Right cardiac atrium (tissue), 5 donors: Measurements from ENCODE around the gene KRTAP9-7. TPM values are rescaled to one million over a fixed set of nuclear protein-coding genes. Genes with fewer than 3 reads are reported as not detected.
"Not testable (repeated sequence)": the region's sequence is repeated elsewhere in the genome, so short reads cannot be mapped to it uniquely, and the experiment has no call there.

ENCODE experiments used
- ATAC-seq, 2 donors: fragments of 200-7000 bp; cut with Tn5 transposase; one replicate each; pipeline versions ENCODE4 v1.8.0 to v1.9.1; 2020; ENCODE audit warnings: moderate library complexity in 2 of 2, mild to moderate bottlenecking in 1 of 2
- DNase-seq, 3 donors: peaks; one replicate each; pipeline ENCODE4 v3.0.0-alpha.2; 2020
- H3K27ac ChIP-seq: one replicate; pipeline ENCODE4 v1.5.1; 2013; ENCODE audit warnings: mild to moderate bottlenecking, low read length, control low read depth, moderate library complexity
- H3K27me3 ChIP-seq: one replicate; pipeline ENCODE4 v1.6.1; 2013; ENCODE audit not compliant: control insufficient read depth, insufficient read depth
- H3K4me1 ChIP-seq: one replicate; pipeline ENCODE4 v1.6.1; 2013; ENCODE audit warnings: low read length; ENCODE audit not compliant: control insufficient read depth, insufficient read depth
- H3K4me3 ChIP-seq: one replicate; pipeline ENCODE4 v1.5.1; 2013; ENCODE audit warnings: low read length, control low read depth
- H3K9me3 ChIP-seq: one replicate; pipeline ENCODE4 v1.6.1; 2013; ENCODE audit warnings: low read length; ENCODE audit not compliant: control insufficient read depth
- WGBS: extraction: QIAGEN DNeasy Blood & Tissue Kit; methylation state at CpG from one replicate; pipeline ENCODE4 v1.1.7; 2013; 5-methylcytosine and 5-hydroxymethylcytosine counted together
- intact Hi-C, 4 donors: fragments of 100-400 bp; cut with DNase I; formaldehyde crosslinking; loops; one replicate each; pipeline versions ENCODE4 v1.11.0 to v1.14.0; 2022 to 2023
- long read RNA-seq, 4 donors: library from polyadenylated mRNA; unstranded; transcript quantifications; one replicate each; pipeline ENCODE4 v2.0.0, GENCODE V29; 2020 to 2021
- polyA plus RNA-seq: library from polyadenylated mRNA; stranded (reverse); fragments of 200-250 nt; gene quantifications from one replicate; pipeline ENCODE4 v1.2.3, GENCODE V29; 2013
- total RNA-seq, 4 donors: library from RNA; stranded (reverse); fragmentation: NEBNext Ultra II Directional; extraction: Animal tissue kit (Norgen Biotek cat#: 25700); gene quantifications; one replicate each; pipeline ENCODE4 v1.2.1, GENCODE V29; 2021
- donor health status: healthy with polysubstance abuse.
- donor health status: DM: no; HTN: yes; CAD: no.
- donor health status: DM: no; HTN: no; CAD: no.
- donor health status: DM: no; HTN: yes; CAD: no; lungs with severe emphysema.
- donor health status: DM: yes; HTN: yes; CAD: no.

KRTAP9-7 gene, protein sequence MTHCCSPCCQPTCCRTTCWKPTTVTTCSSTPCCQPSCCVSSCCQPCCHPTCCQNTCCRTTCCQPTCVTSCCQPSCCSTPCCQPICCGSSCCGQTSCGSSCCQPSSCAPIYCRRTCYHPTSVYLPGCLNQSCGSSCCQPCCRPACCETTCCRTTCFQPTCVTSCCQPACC
- total RNA-seq (not detected), polyA plus RNA-seq (not detected)
- long read RNA-seq, donor 1 = 0 reads
- long read RNA-seq, donor 2 = 0 reads
- long read RNA-seq, donor 3 = 0 reads
- long read RNA-seq, donor 4 = 0 reads

DNA sequence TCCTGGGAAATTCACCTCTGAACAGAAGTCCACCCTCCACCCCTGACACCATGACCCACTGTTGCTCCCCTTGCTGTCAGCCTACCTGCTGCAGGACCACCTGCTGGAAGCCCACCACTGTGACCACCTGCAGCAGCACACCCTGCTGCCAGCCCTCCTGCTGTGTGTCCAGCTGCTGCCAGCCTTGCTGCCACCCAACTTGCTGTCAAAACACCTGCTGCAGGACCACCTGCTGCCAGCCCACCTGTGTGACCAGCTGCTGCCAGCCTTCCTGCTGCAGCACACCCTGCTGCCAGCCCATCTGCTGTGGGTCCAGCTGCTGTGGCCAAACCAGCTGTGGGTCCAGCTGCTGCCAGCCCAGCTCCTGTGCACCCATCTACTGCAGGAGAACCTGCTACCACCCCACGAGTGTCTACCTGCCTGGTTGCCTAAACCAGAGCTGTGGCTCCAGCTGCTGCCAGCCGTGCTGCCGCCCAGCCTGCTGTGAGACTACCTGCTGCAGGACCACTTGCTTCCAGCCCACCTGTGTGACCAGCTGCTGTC, at the start of gene KRTAP9-7:
Gene KRTAP9-7 (plus strand): TSS at position 51 of the 543 bp plus-strand sequence. CDS start 0 bp downstream, at position 51.
- ATAC-seq, H3K27me3 ChIP-seq, intact Hi-C loops, H3K9me3 ChIP-seq, H3K4me1 ChIP-seq, H3K27ac ChIP-seq, DNase-seq, H3K4me3 ChIP-seq: not testable (repeated sequence)
- 86% methylated on average over 3 of the region's 3 CpGs for WGBS

DNA sequence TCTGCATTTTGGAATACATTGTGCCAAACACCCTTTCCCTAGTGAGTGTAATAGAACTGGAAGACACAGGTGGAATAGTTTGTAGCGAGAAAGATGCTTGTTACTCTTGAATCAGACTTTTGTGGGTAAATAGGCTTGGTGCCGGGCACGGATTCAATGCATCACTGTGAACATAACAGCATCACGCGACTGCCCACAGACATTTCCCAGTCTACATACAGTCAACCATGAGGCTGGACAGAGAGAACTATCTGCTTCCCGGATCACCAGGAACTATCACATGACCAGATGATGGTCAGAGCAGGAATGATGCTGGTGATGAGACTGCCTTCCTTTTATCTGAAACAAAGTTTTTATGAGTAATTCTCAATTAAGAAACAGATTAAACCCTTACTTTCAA, 49.4 kb upstream of the KRTAP9-7 start:
- ATAC-seq (no peak), DNase-seq (no peak)
- intact Hi-C loops = no loop called here
- no peaks in the 10 kb centered on the region for H3K4me1 ChIP-seq
- H3K27me3 ChIP-seq = no peaks in the 10 kb centered on the region
- no peak overlapping the region for H3K4me3 ChIP-seq
- no peak overlapping the region for H3K27ac ChIP-seq
- H3K9me3 ChIP-seq = no peaks in the 10 kb centered on the region
- WGBS = 91% methylated on average over 6 of the region's 6 CpGs

DNA sequence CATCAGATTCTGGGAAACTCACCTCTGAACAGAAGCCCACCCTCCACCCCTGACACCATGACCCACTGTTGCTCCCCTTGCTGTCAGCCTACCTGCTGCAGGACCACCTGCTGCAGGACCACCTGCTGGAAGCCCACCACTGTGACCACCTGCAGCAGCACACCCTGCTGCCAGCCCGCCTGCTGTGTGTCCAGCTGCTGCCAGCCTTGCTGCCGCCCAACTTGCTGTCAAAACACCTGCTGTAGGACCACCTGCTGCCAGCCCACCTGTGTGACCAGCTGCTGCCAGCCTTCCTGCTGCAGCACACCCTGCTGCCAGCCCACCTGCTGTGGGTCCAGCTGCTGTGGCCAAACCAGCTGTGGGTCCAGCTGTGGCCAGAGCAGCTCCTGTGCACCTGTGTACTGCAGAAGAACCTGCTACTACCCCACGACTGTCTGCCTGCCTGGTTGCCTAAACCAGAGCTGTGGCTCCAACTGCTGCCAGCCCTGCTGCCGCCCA, 48.9 kb upstream of the KRTAP9-7 start, which contains the start of gene KRTAP9-2:
Gene KRTAP9-2 (plus strand): TSS at position 51 of the 498 bp plus-strand sequence. CDS start 7 bp downstream, at position 58.
- intact Hi-C loops, H3K9me3 ChIP-seq, H3K4me1 ChIP-seq, DNase-seq, ATAC-seq, H3K27me3 ChIP-seq, H3K27ac ChIP-seq, H3K4me3 ChIP-seq: not testable (repeated sequence)
- WGBS = 49% methylated on average over 3 of the region's 4 CpGs

DNA sequence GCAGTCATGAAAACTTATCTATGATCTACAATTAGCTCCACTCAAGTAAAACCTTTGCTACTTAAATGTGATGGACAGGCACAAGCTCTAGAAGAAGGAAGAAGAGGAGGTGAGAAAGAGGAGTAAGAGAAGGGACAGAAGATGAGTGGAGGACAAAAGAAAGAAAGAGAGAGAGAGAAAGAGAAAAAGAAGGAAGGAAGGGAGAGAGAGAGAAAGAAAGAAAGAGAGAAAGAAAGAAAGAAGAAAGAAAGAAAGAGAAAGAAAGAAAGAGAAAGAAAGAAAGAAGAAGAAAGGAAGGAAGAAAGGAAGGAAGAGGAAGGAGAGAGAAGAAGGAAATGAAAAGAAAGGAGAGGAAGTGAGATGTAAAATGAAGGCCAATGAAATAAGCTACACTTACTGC, 45.4 kb upstream of the KRTAP9-7 start:
- Histone ChIP-seq H3K27ac (no peak overlapping the region), H3K4me3 (no peak overlapping the region), H3K9me3 (no peaks in the 10 kb centered on the region), H3K27me3 (no peaks in the 10 kb centered on the region), H3K4me1 (no peaks in the 10 kb centered on the region)
- intact Hi-C loops = no loop called here
- ATAC-seq = no peak
- DNase-seq = no peak

DNA sequence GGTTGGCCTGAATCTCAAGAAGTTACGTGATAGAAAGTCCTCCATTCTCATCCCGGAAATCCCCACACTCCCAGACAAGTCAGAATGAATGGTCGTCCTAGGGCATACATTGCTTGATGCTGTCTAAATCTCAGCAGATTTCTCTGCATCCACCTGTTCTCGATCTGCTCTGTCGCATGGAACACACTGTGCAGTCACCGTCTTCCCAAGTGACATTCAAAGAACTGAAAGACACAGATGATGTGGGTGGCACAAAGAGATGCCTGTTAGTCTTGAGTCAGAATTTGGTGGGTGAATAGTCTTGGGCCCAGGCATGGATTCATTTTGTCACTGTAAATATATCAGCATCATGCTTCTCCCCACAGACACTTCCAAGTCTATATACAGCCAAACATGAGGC, 43.8 kb upstream of the KRTAP9-7 start:
- no peaks in the 10 kb centered on the region for H3K9me3 ChIP-seq
- H3K4me3 ChIP-seq = no peak overlapping the region
- H3K27ac ChIP-seq = no peak overlapping the region
- H3K4me1 ChIP-seq = no peaks in the 10 kb centered on the region
- no peak for DNase-seq
- no peak for ATAC-seq
- no peaks in the 10 kb centered on the region for H3K27me3 ChIP-seq
- 85% methylated on average over 6 of the region's 6 CpGs for WGBS
- intact Hi-C loops = no loop called here

DNA sequence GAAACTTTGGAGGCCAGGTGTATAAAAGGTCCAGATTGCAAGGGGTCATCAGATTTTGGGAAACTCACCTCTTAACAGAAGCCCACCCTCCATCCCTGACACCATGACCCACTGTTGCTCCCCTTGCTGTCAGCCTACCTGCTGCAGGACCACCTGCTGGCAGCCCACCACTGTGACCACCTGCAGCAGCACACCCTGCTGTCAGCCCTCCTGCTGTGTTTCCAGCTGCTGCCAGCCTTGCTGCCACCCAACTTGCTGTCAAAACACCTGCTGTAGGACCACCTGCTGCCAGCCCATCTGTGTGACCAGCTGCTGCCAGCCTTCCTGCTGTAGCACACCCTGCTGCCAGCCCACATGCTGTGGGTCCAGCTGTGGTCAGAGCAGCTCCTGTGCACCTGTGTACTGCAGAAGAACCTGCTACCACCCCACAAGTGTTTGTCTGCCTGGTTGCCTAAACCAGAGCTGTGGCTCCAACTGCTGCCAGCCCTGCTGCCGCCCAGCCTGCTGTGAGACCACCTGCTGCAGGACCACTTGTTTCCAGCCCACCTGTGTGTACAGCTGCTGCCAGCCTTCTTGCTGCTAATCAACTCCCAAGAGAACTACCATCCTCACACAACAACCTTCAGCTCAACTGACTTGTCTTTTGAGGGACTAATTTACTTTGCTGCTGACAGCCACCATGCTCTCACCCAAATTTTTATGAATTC, 42.9 kb upstream of the KRTAP9-7 start, which contains the start of gene KRTAP9-3:
Gene KRTAP9-3 (plus strand): TSS at position 51 of the 707 bp plus-strand sequence. CDS start 53 bp downstream, at position 104.
- intact Hi-C loops, DNase-seq, H3K4me3 ChIP-seq, H3K27me3 ChIP-seq, ATAC-seq, H3K4me1 ChIP-seq, H3K27ac ChIP-seq, H3K9me3 ChIP-seq: not testable (repeated sequence)
- 68% methylated on average over 1 of the region's 1 CpG for WGBS

DNA sequence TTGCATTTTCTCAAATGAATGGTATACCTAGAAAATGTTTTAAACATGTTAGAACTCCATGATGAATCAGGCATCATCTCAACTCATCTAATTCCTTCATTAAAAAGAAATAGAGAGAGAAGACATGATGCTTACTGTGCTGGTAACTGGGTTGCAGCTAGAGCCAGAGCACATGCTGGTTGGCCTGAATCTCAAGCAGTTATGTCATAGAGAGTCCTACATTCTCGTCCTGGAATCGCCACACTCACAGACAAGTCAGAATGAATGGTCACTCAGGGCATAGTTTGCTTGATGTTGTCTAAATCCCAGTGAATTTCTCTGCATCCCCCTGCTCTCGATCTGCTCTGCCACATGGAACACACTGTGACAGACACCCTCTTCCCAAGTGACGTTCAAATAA, 38.4 kb upstream of the KRTAP9-7 start:
- DNase-seq, H3K27ac ChIP-seq, H3K4me3 ChIP-seq, intact Hi-C loops, H3K4me1 ChIP-seq, ATAC-seq, H3K27me3 ChIP-seq, H3K9me3 ChIP-seq: not testable (repeated sequence)
- WGBS = 64% methylated on average over 4 of the region's 4 CpGs

DNA sequence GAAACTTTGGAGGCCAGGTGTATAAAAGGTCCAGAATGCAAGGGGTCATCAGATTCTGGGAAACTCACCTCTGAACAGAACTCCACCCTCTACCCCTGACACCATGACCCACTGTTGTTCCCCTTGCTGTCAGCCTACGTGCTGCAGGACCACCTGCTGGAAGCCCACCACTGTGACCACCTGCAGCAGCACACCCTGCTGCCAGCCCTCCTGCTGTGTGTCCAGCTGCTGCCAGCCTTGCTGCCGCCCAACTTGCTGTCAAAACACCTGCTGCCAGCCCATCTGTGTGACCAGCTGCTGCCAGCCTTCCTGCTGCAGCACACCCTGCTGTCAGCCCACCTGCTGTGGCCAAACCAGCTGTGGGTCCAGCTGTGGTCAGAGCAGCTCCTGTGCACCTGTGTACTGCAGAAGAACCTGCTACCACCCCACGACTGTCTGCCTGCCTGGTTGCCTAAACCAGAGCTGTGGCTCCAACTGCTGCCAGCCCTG, 37.5 kb upstream of the KRTAP9-7 start, which contains the start of gene KRTAP9-8:
Gene KRTAP9-8 (plus strand): TSS at position 51 of the 489 bp plus-strand sequence. CDS start 53 bp downstream, at position 104.
- intact Hi-C loops, H3K4me3 ChIP-seq, H3K4me1 ChIP-seq, DNase-seq, H3K27ac ChIP-seq, H3K9me3 ChIP-seq, H3K27me3 ChIP-seq, ATAC-seq: not testable (repeated sequence)
- WGBS = 29% methylated on average over 3 of the region's 3 CpGs

DNA sequence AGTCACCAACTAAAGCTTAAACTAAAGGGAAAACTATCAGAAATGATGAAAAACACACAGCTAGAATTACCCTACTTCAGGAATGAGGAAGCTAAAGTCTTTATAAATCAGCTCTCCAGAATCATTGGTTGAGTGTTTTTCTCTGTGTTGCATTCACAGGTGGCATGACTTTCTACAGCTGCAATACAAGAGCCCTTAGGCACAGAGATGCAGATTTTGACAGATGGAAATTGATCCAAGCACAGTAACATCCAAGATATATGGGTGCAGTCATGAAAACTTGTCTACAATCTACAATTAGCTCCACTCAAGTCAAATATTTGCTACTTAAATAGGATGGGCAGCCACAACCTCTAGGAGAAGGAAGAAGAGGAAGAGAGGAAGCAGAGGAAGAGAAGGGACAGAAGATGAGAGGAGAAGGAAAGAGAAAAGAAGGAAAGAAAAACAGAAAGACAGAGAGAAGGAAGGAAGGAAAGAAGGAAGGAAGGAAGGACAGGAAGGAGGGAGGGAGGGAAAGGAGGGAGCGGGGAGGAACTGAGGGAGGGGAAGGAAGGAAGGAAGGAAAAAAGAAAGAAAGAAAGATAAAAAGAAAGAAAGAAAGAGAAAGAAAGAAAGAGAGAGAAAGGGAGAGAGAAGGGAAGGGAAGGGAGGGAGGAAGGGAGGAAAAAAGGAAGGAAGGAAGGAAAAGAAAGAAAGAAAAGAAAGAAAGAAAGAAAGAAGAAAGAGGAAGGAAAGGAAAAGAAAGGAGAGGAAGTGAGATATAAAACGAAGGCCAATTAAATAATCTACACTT, 28.3 kb upstream of the KRTAP9-7 start:
- H3K4me3 ChIP-seq, intact Hi-C loops, DNase-seq, H3K27me3 ChIP-seq, H3K9me3 ChIP-seq, H3K4me1 ChIP-seq, ATAC-seq, H3K27ac ChIP-seq: not testable (repeated sequence)
- WGBS = 45% methylated on average over 2 of the region's 2 CpGs

DNA sequence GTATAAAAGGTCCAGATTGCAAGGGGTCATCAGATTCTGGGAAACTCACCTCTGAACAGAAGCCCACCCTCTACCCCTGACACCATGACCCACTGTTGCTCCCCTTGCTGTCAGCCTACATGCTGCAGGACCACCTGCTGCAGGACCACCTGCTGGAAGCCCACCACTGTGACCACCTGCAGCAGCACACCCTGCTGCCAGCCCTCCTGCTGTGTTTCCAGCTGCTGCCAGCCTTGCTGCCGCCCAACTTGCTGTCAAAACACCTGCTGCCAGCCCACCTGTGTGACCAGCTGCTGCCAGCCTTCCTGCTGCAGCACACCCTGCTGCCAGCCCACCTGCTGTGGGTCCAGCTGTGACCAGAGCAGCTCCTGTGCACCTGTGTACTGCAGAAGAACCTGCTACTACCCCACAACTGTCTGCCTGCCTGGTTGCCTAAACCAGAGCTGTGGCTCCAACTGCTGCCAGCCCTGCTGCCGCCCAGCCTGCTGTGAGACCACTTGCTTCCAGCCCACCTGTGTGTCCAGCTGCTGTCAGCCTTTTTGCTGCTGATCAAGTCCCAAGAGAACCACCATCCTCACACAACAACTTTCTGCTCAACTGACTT, 25.8 kb upstream of the KRTAP9-7 start, which contains the start of gene KRTAP9-4:
Gene KRTAP9-4 (plus strand): TSS at position 51 of the 604 bp plus-strand sequence. CDS start 34 bp downstream, at position 85.
- 48% methylated on average over 2 of the region's 2 CpGs for WGBS
- ATAC-seq, H3K27me3 ChIP-seq, H3K4me3 ChIP-seq, intact Hi-C loops, DNase-seq, H3K27ac ChIP-seq, H3K4me1 ChIP-seq, H3K9me3 ChIP-seq: not testable (repeated sequence)
